Endodermal cell (in vitro differentiated cells): ENCODE measurements around the gene SULT1C2. TPM values are rescaled to one million over a fixed set of nuclear protein-coding genes. Genes with fewer than 3 reads are reported as not detected.

Experiments used
- DNase-seq: peaks from one replicate; pipeline ENCODE4 v3.0.0-alpha.2; 2017
- H3K27ac ChIP-seq: 2 replicates; pipeline ENCODE4 v1.5.1; 2013; ENCODE audit warnings: mild to moderate bottlenecking, low read depth, low read length, moderate library complexity
- H3K27me3 ChIP-seq: 2 replicates; pipeline ENCODE4 v1.6.1; 2013; ENCODE audit warnings: mild to moderate bottlenecking, low read length, moderate library complexity; ENCODE audit not compliant: insufficient read depth, control insufficient read depth, poor library complexity, severe bottlenecking
- H3K36me3 ChIP-seq: 2 replicates; pipeline ENCODE4 v1.7.0; 2013; ENCODE audit warnings: mild to moderate bottlenecking, low read length, moderate library complexity; ENCODE audit not compliant: control insufficient read depth, insufficient read depth
- H3K4me1 ChIP-seq: one replicate; pipeline ENCODE4 v1.7.0; 2013; ENCODE audit warnings: low read length; ENCODE audit not compliant: control insufficient read depth, insufficient read depth
- H3K4me3 ChIP-seq: 2 replicates; pipeline ENCODE4 v1.5.1; 2013; ENCODE audit warnings: mild to moderate bottlenecking, low read length, moderate library complexity
- H3K9ac ChIP-seq: 2 replicates; pipeline ENCODE4 v1.6.1; 2013; ENCODE audit warnings: mild to moderate bottlenecking, low read length, moderate library complexity; ENCODE audit not compliant: poor library complexity, severe bottlenecking; ENCODE audit errors: extremely low read depth
- H3K9me3 ChIP-seq: 2 replicates; pipeline ENCODE4 v1.6.1; 2013; ENCODE audit warnings: mild to moderate bottlenecking, low read length, moderate library complexity; ENCODE audit not compliant: control insufficient read depth
- H3K27ac Mint-ChIP-seq: 2 replicates; pipeline ENCODE4 v1.8.0; 2020; ENCODE audit warnings: mixed read lengths
- H3K27me3 Mint-ChIP-seq: 2 replicates; pipeline ENCODE4 v1.8.0; 2021; ENCODE audit warnings: mild to moderate bottlenecking, mixed read lengths; ENCODE audit not compliant: insufficient read depth
- H3K36me3 Mint-ChIP-seq: 2 replicates; pipeline ENCODE4 v1.8.0; 2020; ENCODE audit warnings: low read depth, mixed read lengths
- H3K4me1 Mint-ChIP-seq: 2 replicates; pipeline ENCODE4 v1.8.0; 2020; ENCODE audit warnings: mixed read lengths
- H3K4me3 Mint-ChIP-seq: 2 replicates; pipeline ENCODE4 v1.8.0; 2020; ENCODE audit warnings: mild to moderate bottlenecking, moderate library complexity, mixed read lengths
- H3K9me3 Mint-ChIP-seq: 2 replicates; pipeline ENCODE4 v1.8.0; 2020; ENCODE audit warnings: mild to moderate bottlenecking, mixed read lengths
- WGBS, 2 experiments: methylation state at CpG; one replicate each; pipeline versions ENCODE4 v1.1.5 to v1.1.7; 2013; ENCODE audit warnings: missing lambda C conversion rate in 2 of 2, mixed read lengths in 1 of 2; ENCODE audit not compliant: insufficient coverage in 1 of 2, insufficient read length in 1 of 2; 5-methylcytosine and 5-hydroxymethylcytosine counted together
- total RNA-seq, 2 donors: library from RNA; stranded (reverse); fragmentation: NEBNext Ultra II Directional in 1 of 2; extraction: Animal tissue kit (Norgen Biotek cat#: 25700) in 1 of 2; gene quantifications; 2 replicates in 1 of 2; 3 replicates in 1 of 2; pipeline ENCODE4 v1.2.1, GENCODE V29; 2021
- TF ChIP-seq, protein P1 (sequence below): fragments of 200-600 bp; sonication (generic); conservative IDR thresholded peaks from 2 replicates; pipeline ENCODE4 v1.5.0; 2021; ENCODE audit warnings: antibody characterized with exemption, mild to moderate bottlenecking

SULT1C2 gene
- total RNA-seq, 2 donors from 2014 or later = 0.62 to 1.00 TPM

DNA sequence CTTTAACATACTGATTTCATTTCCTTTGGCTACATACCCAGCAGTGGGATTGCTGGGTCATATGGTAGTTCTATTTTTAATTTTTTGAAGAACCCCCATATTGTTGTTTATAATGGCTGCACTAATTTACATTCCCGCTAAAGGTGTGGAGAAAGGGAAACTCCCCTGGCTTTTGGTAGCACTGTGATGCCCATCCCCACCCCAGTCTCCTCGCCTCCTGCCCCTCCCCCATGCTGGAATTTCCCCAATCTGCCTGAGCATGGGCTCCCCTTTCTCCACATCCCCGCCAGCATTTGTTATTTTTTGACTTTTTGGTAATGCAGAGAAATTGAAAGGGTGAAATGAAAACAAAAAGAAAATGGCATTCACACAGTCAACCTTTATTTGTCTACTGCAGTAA lies 59.1 kb downstream of the SULT1C2 start:
- Mint-ChIP-seq H3K9me3 (no peaks in the 10 kb centered on the region), H3K36me3 (no peaks in the 10 kb centered on the region), H3K4me3 (no peak overlapping the region), H3K27me3 (no peaks in the 10 kb centered on the region), H3K27ac (no peak overlapping the region), H3K4me1 (peaks cover 4% of the 10 kb centered on the region)
- Histone ChIP-seq H3K9me3 (no peaks in the 10 kb centered on the region), H3K27me3 (no peaks in the 10 kb centered on the region), H3K36me3 (no peaks in the 10 kb centered on the region), H3K4me1 (no peaks in the 10 kb centered on the region), H3K27ac (no peak overlapping the region), H3K4me3 (no peak overlapping the region), H3K9ac (no peak overlapping the region)
- DNase-seq = no peak
- TF ChIP-seq, protein P1, sequence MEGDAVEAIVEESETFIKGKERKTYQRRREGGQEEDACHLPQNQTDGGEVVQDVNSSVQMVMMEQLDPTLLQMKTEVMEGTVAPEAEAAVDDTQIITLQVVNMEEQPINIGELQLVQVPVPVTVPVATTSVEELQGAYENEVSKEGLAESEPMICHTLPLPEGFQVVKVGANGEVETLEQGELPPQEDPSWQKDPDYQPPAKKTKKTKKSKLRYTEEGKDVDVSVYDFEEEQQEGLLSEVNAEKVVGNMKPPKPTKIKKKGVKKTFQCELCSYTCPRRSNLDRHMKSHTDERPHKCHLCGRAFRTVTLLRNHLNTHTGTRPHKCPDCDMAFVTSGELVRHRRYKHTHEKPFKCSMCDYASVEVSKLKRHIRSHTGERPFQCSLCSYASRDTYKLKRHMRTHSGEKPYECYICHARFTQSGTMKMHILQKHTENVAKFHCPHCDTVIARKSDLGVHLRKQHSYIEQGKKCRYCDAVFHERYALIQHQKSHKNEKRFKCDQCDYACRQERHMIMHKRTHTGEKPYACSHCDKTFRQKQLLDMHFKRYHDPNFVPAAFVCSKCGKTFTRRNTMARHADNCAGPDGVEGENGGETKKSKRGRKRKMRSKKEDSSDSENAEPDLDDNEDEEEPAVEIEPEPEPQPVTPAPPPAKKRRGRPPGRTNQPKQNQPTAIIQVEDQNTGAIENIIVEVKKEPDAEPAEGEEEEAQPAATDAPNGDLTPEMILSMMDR = no peak
- 62 to 100% methylated on average over 1 to 3 of the region's 3 CpGs for WGBS, 2 experiments

- Mint-ChIP-seq H3K4me3 (no peak overlapping the region), H3K9me3 (no peaks in the 10 kb centered on the region), H3K27ac (no peak overlapping the region), H3K4me1 (no peaks in the 10 kb centered on the region), H3K36me3 (no peaks in the 10 kb centered on the region), H3K27me3 (no peaks in the 10 kb centered on the region)
- Histone ChIP-seq H3K4me1 (no peaks in the 10 kb centered on the region), H3K27ac (no peak overlapping the region), H3K36me3 (no peaks in the 10 kb centered on the region), H3K9me3 (no peaks in the 10 kb centered on the region), H3K27me3 (no peaks in the 10 kb centered on the region), H3K9ac (no peak overlapping the region), H3K4me3 (no peak overlapping the region)
- 94 to 100% methylated on average over 1 to 5 of the region's 5 CpGs for WGBS, 2 experiments
- DNase-seq = no peak
- TF ChIP-seq, protein P1 = no peak
Observed at GRCh38 chr2:108348816-108349570, 60.3 kb downstream of the SULT1C2 start.

GRCh38 chr2:108349571-108349928 lies 60.9 kb downstream of the SULT1C2 start:
- Histone ChIP-seq H3K4me1 (no peaks in the 10 kb centered on the region), H3K36me3 (no peaks in the 10 kb centered on the region), H3K27ac (no peak overlapping the region), H3K27me3 (no peaks in the 10 kb centered on the region), H3K9me3 (no peaks in the 10 kb centered on the region), H3K4me3 (no peak overlapping the region), H3K9ac (no peak overlapping the region)
- Mint-ChIP-seq H3K4me3 (no peak overlapping the region), H3K9me3 (no peaks in the 10 kb centered on the region), H3K36me3 (no peaks in the 10 kb centered on the region), H3K27me3 (no peaks in the 10 kb centered on the region), H3K27ac (no peak overlapping the region), H3K4me1 (no peaks in the 10 kb centered on the region)
- WGBS, 2 experiments = 78 to 80% methylated on average over 2 of the region's 2 CpGs
- TF ChIP-seq, protein P1 = no peak
- DNase-seq = no peak
